HG03196 (cell line): Measurements from ENCODE around the gene DTX4.
A peak's percentile ranks its signal among the peaks of the same experiment; 100 is the strongest.
"Not testable (repeated sequence)": the region's sequence is repeated elsewhere in the genome, so short reads cannot be mapped to it uniquely, and the experiment has no call there.

Experiments used
- ATAC-seq: cut with Tn5 transposase; IDR thresholded peaks from one replicate; pipeline ENCODE4 v1.9.1; 2021; ENCODE audit not compliant: unreplicated experiment

DTX4 gene

GRCh38 chr11:59171508-59172322, at the start of gene DTX4:
Gene DTX4 (plus strand): TSS chr11:59172132. CDS start chr11:59172596, 464 bp downstream.
- ATAC-seq: peak; percentile 71

GRCh38 chr11:59135648-59136461, 36.1 kb upstream of the DTX4 start:
- peak; percentile 87 for ATAC-seq

- not testable (repeated sequence) for ATAC-seq
Observed at GRCh38 chr11:59136551-59136950, 35.4 kb upstream of the DTX4 start.

- ATAC-seq: no peak
Observed at GRCh38 chr11:59137190-59137589, 34.7 kb upstream of the DTX4 start.

GRCh38 chr11:59138643-59139042, 33.3 kb upstream of the DTX4 start:
- no peak for ATAC-seq

- ATAC-seq: no peak
Observed at GRCh38 chr11:59141191-59141590, 30.7 kb upstream of the DTX4 start.

- no peak for ATAC-seq
Observed at GRCh38 chr11:59141673-59142460, 30.1 kb upstream of the DTX4 start.

- peak; percentile 72 for ATAC-seq
Observed at GRCh38 chr11:59142530-59143507, 29.1 kb upstream of the DTX4 start, which contains the start of gene FAM111A. Gene FAM111A (plus strand): TSS chr11:59142856. CDS start chr11:59148873, 6,017 bp downstream.

GRCh38 chr11:59144096-59144495, 27.8 kb upstream of the DTX4 start:
- ATAC-seq: no peak

GRCh38 chr11:59144579-59145345, 27.2 kb upstream of the DTX4 start:
- ATAC-seq: peak; percentile 53

- no peak for ATAC-seq
Observed at GRCh38 chr11:59145534-59145933, 26.4 kb upstream of the DTX4 start.

- no peak for ATAC-seq
Observed at GRCh38 chr11:59151761-59152160, 20.2 kb upstream of the DTX4 start.

- peak; percentile 81 for ATAC-seq
Observed at GRCh38 chr11:59152312-59152951, 19.5 kb upstream of the DTX4 start.

- ATAC-seq: no peak
Observed at GRCh38 chr11:59154610-59155009, 17.3 kb upstream of the DTX4 start.

- ATAC-seq: no peak
Observed at GRCh38 chr11:59157433-59157832, 14.5 kb upstream of the DTX4 start.

- no peak for ATAC-seq
Observed at GRCh38 chr11:59158206-59159068, 13.5 kb upstream of the DTX4 start.

GRCh38 chr11:59164028-59164427, 7.9 kb upstream of the DTX4 start:
- no peak for ATAC-seq
